CD4-positive, alpha-beta T cell treated with Interferon alpha-2 for 1 hour (primary cell): ENCODE measurements around the gene FAF1.
"Not testable (repeated sequence)": the region's sequence is repeated elsewhere in the genome, so short reads cannot be mapped to it uniquely, and the experiment has no call there.

Experiments
- DNase-seq, 2 donors: peaks; one replicate each; pipeline ENCODE4 v3.0.0-alpha.2; 2020 to 2022

FAF1 gene

DNA sequence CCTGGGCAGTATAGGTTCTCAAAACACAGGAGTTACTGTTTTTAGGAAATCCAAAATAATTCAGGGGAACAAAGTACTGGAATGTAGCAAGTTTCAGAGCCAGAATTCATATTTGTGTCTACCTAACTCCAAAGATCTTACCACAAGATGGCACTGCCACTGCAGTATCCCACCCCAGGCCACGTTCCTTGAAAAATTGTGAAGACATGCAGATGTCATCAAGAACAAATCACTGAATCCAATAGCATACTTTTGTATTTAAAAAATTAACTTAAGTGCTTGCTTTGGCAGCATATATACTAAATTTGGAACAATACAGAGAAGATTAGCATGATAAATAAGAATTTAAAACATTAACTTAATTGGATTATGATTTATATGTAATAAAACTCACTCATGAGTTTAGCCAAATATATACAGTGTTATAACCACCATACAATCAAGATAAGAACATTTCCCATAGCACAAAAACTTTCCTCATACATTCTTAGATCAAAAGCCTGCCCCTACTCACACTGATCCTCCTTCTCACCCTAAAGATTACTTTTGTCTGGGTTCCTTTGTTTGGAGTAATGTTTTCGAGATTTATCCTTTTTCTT lies 209.9 kb downstream of the FAF1 start:
- DNase-seq: no peak

DNA sequence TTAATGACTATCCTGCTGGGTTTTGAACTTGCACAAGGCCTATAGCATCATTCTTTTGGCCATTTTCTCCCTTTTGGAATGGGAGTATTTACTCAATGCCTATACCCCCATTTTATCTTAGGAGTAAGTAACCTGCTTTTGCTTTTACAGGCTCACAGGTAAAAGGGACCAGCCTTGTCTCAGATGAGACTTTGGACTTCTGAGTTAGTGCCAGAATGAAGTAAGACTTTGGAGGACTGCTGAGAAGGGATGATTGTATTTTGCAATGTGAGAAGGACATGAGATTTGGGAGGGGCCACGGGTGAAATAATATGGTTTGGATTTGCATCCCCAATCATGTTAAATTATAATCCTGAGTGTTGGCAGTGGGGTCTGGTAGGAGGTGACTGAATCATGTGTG lies 212.7 kb downstream of the FAF1 start:
- DNase-seq: no peak

DNA sequence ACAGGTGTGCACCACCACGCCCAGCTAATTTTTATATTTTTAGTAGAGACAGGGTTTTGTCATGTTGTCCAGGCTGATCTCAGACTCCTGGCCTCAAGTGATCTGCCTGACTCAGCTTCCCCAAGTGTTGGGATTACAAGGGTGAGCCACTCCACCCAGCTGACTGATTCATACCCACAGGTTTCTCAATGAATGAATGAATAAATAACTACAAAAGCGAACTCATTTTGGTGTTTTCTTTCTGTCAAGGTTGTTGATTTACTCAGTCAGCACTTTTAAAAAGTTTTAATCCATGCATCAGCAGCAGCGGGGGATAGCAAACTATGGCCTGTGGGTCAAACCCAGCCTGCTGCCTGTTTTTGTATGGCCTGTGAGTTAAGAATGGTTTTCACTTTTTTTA lies 217.5 kb downstream of the FAF1 start:
- no peak for DNase-seq

DNA sequence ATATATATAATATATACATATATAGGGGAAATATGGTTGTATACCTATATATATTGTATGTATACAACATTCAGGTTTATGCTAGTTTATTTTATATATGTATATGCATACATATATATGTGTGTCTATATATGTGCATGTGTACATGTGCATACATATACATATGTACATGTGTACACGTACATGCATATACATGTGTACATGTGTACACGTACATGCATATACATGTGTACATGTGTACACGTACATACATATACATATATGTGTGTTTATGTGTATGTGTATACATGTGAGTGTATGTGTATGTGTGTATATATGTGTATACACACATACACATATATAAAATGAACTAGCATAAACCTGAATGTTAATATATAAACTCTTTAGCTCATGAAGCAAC lies 220.9 kb downstream of the FAF1 start:
- no peak for DNase-seq

DNA sequence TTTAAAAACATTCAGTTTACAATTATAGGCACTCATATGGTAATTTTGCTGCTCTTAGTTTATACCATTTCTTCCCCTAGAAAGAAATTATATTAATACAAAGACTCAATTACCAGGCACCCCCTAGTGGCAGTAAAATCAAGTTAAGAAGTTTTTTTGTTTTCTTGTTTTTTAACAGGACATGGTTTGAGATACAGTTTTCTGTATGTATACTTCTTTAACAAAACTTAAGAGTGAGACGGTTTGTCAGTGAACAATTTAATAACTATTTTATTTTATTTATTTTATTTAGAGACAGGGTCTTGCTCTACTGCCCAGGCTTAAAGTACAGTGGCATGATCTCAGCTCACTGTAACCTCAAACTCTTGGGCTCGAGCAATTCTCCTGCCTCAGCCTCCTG lies 224.6 kb downstream of the FAF1 start:
- peak in 1 of 2 donors; percentile 16 for DNase-seq

DNA sequence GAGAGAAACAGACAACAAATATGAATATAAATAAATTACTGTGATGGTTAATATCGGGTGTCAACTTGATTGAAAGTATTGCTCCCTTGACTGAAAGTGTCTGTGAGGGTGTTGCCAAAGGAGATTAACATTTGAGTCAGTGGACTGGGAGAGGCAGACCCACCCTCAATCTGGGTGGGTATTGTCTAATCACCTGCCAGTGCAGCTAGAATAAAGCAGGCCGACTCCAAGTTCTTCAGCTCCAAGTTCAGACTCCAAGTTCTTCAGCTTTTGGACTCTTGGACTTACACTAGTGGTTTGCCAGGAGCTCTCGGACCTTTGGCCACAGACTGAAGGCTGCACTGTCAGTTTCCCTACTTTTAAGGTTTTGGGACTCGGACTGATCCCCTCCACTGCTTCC lies 232.5 kb downstream of the FAF1 start:
- not testable (repeated sequence) for DNase-seq

DNA sequence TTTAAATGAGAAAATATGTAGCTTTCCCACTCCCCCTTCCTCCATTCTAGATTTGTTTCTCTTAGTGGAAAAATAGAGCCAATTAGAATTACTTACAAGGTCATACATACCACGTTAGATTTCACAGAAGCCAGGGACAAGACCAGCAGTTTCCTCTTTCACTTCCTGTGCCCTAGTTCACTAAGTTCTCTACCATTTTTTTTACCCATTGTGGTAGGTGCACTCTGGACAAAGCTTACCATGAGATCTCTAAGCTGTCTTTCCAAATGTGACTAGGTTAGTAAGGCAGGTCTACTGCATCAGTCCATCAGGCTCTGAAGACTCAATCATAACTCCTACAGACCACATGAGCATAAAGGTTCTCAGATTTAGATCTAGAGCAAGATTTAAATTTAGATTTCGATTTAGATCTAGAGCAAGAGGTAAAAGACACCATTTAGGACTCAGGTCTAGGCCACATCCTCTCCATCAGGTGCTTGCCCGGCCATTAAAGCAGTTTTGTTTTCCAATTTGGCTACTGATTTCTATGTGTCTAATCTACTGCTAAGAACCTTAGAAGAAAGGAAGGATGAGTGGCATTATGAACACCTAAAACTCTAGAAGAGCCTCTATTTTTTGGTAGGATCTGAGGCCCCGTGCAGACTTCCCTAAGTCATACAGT lies 235.3 kb downstream of the FAF1 start:
- peak in 1 of 2 donors; percentile 24 for DNase-seq

DNA sequence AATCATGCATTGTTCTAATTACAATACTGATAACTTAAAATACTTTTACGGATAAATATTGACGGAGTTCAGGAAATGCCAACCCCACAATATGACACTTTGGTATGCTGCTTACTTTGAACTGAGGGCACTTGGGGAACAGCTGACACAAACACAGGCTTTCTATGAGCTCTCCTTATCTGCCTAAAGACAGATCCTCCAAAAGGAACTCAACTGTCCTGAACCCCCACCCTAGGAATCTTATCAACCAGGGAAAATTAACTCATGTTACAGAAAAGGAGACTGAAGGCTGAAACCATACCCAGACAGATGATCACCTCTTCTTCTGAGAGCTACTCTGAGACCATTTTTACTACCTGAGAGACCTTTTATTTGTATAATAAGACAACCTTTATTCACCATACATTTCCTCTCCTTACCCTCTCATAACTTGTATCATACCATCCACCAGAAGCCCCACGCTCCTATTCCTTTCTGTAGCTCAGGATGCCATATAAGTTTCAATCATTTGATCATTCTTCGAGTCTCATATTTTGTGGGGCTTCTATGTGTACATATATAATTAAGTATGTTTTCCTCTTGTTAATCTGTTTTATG lies 239.5 kb downstream of the FAF1 start:
- DNase-seq: no peak

DNA sequence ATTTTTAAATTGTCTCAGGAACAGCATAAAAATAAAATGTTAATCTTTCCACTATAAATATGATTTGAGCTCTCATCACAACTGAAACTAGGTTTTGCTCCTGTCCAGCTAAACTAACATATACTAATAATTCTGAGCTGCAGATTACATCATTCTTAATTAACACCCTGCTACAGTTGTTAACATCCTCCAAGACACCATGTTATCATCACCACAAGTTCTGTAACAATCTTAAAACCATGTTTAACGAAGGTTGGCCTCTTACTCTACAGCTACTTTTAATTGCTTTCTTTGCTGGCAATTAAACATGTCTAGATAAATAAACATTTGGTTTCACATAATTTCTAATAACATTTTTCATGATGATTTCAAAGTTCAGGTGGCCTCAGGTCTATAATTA lies 240.9 kb downstream of the FAF1 start:
- DNase-seq: no peak

DNA sequence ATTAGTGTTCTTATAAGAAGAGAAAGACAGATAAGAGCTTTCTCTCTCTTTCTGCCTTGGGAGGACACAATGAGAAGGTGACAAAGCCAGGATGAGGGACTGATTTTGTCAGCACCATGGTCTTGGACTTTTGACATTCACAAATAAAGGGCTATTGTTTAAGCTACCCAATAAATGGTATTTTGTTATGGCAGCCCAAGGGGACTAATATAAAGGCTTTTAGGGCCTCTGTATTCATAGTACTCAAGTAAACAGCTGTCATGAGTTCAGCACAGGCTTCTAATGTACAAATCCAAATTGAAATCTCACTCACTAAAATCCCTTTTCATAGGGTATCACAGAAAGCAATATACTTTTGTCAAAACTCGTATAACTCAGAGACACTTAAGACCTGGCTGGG lies 242.7 kb downstream of the FAF1 start:
- no peak for DNase-seq

DNA sequence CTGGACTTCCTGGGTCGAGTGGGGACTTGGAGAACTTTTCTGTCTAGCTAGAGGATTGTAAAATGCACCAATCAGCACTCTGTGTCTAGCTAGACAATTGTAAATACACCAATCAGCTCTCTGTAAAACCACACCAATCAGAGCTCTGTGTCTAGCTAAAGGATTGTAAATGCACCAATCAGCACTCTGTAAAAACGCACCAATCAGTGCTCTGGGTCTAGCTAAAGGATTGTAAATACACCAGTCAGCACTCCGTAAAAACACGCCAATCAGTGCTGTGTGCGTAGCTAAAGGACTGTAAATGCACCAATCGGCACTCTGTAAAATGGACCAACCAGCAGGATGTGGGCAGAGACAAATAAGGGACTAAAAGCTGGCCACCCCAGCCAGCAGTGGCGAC lies 243.6 kb downstream of the FAF1 start:
- not testable (repeated sequence) for DNase-seq

DNA sequence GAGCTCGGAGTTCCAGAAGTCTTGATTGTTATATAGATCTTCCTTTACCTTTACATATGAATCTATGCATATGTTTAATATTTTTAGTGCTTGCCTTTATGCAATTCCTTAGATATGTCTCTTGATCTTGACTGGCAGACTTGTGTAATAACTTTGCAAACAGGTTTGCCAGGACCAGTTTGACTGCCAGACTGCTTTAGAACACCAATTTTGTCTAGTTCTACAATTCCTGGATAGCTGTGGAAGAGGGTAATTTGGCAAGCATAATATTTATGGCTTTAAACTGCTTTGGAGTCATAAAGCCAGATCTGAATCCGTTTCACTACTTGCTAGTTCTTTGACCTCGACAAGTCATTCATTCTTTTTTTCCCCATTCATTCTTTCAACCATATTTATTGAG lies 250.0 kb downstream of the FAF1 start:
- no peak for DNase-seq

DNA sequence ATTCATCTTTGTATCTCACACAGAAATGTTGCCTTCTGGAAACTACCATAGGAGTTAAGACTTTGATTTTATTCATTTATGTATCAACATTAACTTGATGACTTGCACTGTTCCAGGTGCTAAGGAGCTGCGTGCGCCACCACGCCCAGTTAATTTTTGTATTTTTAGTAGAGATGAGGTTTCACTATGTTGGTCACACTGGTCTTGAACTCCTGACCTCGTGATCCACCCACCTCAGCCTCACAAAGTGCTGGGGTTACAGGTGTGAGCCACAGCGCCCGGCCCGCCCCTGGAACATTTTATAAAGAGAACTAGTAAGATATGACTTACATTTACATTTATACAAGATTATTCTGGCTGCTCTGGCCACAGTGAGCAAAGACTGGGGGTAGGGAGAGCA lies 252.2 kb downstream of the FAF1 start:
- DNase-seq: no peak

DNA sequence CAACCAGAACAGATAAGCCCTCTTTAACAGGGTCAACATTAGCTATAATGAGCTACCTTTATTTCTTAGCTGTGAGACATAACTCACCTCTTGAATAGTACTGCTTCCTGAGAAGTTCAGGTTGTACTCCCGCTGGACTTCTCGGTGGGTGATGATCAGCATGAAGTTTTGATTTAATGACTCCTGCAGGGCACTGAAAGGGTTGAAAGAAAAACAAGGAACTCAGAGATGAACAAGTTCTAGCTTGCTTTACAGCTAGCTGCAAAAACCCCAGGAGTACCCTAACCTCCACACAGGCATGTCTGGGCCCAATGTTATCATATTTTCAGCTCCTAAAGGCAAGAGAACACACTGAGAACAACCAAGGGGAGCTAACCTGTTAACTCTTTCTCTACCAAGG lies 254.4 kb downstream of the FAF1 start:
- DNase-seq: no peak

DNA sequence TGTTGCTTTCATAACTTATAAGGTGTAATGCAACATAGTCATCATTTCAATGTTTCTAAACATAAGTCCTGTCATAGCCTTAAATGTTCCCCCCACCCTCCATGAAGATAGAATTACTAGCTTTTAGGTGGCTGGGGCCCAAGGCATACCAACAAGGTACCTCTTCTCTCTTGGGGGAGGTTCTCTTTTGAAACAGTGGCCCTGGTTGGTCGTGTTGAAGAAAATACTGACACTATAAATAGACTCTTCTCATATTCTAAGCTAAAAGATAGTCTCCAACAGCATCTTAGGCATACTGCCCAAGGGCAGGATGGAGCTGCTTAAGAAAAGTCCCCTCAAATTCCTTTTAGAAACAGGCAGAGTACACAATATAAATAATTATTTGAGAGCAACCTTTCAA lies 255.0 kb downstream of the FAF1 start:
- no peak for DNase-seq

DNA sequence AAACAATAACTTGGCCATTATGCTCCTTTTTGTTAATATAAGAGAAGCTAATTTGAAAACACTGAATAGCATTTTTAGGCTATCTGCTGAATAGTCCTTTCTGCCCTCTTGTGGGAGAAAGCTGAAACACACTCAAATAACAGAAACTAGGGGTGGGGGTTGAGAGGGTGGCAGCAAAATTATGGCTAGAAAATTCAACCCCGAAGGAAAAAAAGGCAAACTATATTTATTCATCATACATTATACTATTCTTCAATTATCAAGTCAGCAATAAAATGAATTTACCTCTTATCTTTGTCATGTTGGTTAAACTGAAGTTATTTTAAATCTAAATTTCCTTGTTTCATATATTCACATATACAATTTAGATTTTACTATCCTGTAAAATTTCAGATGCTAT lies 255.9 kb downstream of the FAF1 start:
- peak in 1 of 2 donors; percentile 37 for DNase-seq

DNA sequence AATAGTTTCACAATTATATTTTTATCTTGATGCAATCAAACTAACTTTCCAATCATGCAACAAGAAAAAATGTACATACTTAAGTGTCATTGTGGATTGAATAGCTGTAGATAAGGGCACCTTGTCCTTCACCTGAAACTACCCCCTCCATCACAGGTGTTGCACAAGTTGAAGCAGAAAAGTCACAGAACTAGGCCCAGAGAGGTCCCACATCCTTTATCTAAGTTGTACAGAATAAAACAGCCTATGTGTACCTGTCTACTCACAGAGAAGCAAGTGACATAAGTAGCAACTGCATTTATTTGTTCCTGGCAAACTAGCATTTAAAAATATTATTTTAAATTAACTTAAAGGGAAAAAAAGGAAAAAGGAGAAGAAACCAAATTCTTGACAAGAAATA lies 256.8 kb downstream of the FAF1 start:
- no peak for DNase-seq

DNA sequence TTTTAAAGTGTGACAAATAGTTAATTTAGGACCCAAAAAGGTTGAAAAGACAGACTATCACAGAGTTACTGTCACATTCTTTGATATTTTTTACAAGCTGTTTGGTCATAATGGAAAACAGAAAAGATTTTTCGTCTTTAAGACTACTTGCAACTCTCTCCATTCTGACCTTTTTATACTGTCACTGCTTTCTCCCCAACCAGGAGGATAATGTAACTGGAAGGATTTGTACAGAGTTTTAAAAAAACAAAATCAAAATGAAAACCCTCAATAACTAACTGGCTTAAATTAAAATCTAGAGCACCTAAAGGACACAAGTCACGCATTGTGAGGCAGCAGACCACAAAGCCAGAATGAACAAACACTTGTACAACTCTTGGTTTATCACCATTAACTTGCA lies 257.7 kb downstream of the FAF1 start:
- no peak for DNase-seq

DNA sequence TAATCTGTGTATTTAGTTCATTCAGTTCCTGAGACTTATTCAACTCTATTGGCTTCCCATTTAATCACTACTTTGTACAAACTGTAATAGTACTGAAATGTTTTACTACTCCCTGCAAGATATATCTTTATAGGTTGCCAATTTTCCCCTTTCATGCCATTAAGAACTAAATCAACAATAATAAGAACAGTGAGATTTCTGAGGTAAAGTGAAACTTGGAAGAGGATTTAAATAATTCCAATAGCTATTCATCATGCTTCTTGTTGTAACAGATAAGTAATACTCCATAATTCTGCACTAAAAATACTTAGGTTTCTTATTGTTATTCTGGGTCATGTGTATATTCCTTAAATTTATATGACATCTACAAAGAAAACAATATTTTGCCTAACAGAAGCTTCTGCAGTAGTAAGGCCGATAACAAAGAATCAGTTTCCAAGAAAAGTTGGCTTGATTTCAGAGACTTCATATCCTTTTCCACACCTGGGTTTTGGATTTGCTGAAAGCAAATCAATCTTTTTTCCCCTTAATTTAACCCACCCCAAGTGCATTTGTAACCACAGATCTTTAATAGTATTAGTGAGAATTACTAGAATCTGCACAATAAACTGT lies 258.3 kb downstream of the FAF1 start:
- DNase-seq: no peak

DNA sequence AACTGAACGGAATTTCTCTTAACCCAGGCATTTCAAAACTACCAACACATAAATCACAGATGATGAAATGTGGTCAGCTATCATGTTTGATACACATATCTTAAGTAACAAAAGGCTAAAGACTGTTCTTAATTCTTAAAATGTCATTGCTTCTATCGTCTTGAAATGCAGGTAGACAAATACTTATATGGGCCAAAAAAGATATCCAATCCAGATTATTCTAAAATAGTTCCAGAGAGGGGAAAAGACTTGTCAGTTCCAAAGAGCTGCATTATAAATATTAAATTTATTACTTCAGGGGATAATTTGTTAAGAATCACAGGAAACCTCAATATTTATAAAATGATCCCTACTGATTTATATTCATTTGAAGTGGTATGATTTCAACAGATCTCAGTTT lies 259.4 kb downstream of the FAF1 start:
- no peak for DNase-seq

DNA sequence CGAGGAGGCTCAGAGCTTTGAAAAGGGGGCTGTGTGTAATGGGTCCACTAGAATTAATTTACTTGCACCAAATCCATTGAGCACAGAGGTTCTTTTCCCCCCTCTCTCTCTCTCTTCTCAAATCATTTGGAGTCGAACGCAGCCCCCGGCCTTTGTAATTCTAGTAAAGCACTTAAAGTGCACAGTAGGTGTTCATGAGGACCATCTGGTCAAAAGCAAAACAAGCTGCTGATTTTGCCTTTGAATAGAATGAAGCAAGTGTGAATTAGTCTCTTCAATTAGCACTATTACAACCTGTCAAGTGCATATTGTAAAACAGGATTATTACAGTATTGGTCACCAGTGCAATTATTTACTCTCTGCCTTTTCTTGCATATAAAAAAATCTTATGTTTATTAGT lies 259.9 kb downstream of the FAF1 start:
- DNase-seq: no peak

DNA sequence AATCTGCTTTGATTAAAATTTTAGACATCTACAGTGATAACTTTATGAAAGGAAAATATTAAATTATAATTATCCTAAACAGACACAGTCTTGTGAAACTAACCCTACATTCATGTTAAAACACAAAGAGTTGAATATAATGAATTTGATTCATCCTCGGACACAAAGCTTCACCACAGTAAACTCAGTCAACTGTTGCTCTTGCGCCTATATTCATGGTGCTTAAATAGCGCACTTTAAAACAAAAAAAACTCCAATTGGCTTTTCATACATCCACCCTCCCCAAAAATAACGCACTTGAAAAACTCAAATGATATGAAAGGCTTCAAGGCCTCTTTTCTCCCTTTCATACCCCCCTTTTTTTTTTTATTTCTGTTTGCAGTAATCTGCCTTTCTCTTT lies 260.3 kb downstream of the FAF1 start:
- DNase-seq: no peak

DNA sequence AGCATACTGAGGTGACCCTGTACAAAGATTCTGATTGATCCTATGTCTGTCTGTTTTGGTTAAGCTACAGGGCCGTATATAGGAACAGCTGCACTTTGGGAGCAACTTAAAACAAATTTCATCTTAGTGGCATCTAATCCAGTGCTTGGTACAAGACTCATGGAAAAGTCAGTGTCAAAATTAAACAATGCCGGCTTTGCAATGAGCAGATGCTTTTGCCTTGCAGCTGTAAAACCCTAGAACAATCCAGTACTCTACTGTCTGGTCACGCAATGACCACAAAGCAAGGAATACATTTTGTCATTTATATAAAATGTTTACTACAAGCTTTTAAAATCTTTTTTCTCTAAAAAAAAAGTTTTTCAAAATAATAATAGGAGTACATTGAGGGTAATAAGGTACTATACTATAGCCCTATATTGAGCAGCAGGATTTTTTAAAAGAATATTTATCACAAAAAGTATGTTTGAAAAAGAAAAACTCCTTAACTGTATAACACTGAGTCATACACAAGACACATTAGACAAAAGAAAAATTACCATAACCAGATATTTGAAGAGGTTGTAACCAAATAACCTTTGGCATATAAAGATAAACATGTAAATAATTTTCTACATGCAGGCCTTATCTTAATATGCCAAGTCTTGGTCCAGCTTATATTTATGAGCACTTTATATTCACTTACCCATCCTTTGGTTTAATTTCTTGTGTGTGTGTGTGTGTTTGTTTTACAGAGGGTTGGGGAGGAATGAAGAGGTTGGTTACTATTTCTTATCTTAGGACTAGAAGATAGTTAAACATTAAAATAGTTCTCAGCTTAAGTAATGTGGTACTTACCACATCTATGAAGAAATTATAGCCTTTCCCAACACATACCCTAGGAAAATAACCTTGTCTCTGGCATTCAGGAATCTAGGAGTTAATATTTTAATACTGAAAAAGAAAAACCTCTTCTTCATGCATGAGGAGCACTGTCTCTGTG lies 262.3 kb downstream of the FAF1 start:
- DNase-seq: no peak
